HepG2 (cell line): ENCODE results near the gene ATPAF2. TPM values are rescaled to one million over a fixed set of nuclear protein-coding genes. Genes with fewer than 3 reads are reported as not detected.

Experiments
- ATAC-seq: fragments of 200-7000 bp; cut with Tn5 transposase; 3 replicates; pipeline ENCODE4 v1.9.1; 2020; ENCODE audit warnings: mild to moderate bottlenecking, moderate library complexity
- BruUV-seq: library from RNA; stranded (reverse); fragments of 400-500 nt; replicated peaks from 2 replicates; lab custom pipeline; 2021; lab: Mats Ljungman, UMichigan
- CTCF ChIA-PET: fragments of 300-600 bp; formaldehyde crosslinking; extraction: SDS; loops from one replicate; lab custom pipeline; 2021; ENCODE audit warnings: low total read pairs, inconsistent platforms, low intra/inter-chr PET ratio; lab: Yijun Ruan, JAX
- POLR2A ChIA-PET: fragments of 350-600 bp; sonication (Branson Sonifier 250); formaldehyde crosslinking; loops from one replicate; lab custom pipeline; 2020; ENCODE audit warnings: antibody characterized with exemption, inconsistent platforms; lab: Yijun Ruan, JAX
- DNase-seq: peaks from one replicate; pipeline ENCODE4 v3.0.0-alpha.2; 2015; ENCODE audit warnings: low spot score
- FAIRE-seq: peaks from 3 replicates; lab custom pipeline; 2011; peaks lifted over from hg19 to GRCh38; lab: Jason Lieb, UNC
- H2AFZ ChIP-seq: one replicate; pipeline ENCODE4 v1.6.1; 2011; ENCODE audit warnings: low read length, inconsistent platforms
- H3K27ac ChIP-seq: fragments of 300-600 bp; 3 replicates; pipeline ENCODE4 v1.8.0; 2011; ENCODE audit warnings: mixed run types, mild to moderate bottlenecking, mixed read lengths, low read length, inconsistent platforms; ENCODE audit not compliant: insufficient read depth; ENCODE audit errors: extremely low read length
- H3K27me3 ChIP-seq, 2 experiments: fragments of 200-600 bp in 1 of 2; 2 replicates in 1 of 2; 3 replicates in 1 of 2; pipeline versions ENCODE4 v1.6.0 to v1.8.0; 2011; ENCODE audit warnings: low read length in 2 of 2, mild to moderate bottlenecking in 2 of 2, moderate library complexity in 2 of 2, inconsistent platforms in 1 of 2; ENCODE audit not compliant: insufficient read depth in 2 of 2, control insufficient read depth in 1 of 2
- H3K36me3 ChIP-seq, 2 experiments: fragments of 200-600 bp in 1 of 2; replicated peaks in 1 of 2; 2 replicates in 1 of 2; 3 replicates in 1 of 2; pipeline versions ENCODE4 v1.5.1 to v1.8.0; 2011; ENCODE audit warnings: low read length in 2 of 2, inconsistent platforms in 1 of 2; ENCODE audit not compliant: insufficient read depth in 2 of 2, control insufficient read depth in 1 of 2
- H3K4me1 ChIP-seq: 2 replicates; pipeline ENCODE4 v1.5.1; 2012; ENCODE audit warnings: low read length, inconsistent platforms; ENCODE audit not compliant: insufficient read depth
- H3K4me2 ChIP-seq: 2 replicates; pipeline ENCODE4 v1.6.0; 2011; ENCODE audit warnings: low read depth, low read length, inconsistent platforms
- H3K4me3 ChIP-seq, 3 experiments: fragments of 200-600 bp in 1 of 3; sonication (generic), shearing (Covaris generic) in 1 of 3; replicated peaks in 1 of 3; 2 replicates each; pipeline ENCODE4 v1.5.1; 2011 to 2016; ENCODE audit warnings: low read length in 3 of 3, inconsistent platforms in 2 of 3, low read depth in 2 of 3, mild to moderate bottlenecking in 2 of 3, control low read depth in 1 of 3, mixed read lengths in 1 of 3; ENCODE audit not compliant: insufficient read depth in 1 of 3
- H3K79me2 ChIP-seq: one replicate; pipeline ENCODE4 v1.6.1; 2011; ENCODE audit warnings: low read length, inconsistent platforms; ENCODE audit not compliant: insufficient read depth
- H3K9ac ChIP-seq: 2 replicates; pipeline ENCODE4 v1.6.0; 2011; ENCODE audit warnings: mild to moderate bottlenecking, low read depth, low read length, inconsistent platforms; ENCODE audit not compliant: insufficient read depth
- H3K9me3 ChIP-seq: 2 replicates; pipeline ENCODE4 v1.5.1; 2012; ENCODE audit warnings: mild to moderate bottlenecking, low read length
- H4K20me1 ChIP-seq: 2 replicates; pipeline ENCODE4 v1.6.0; 2011; ENCODE audit warnings: inconsistent platforms, mild to moderate bottlenecking, low read length, moderate library complexity; ENCODE audit not compliant: insufficient read depth
- ELF3 ChIP-seq: IDR thresholded peaks from 2 replicates; pipeline ENCODE4 v1.6.1; 2016; ENCODE audit warnings: missing genetic modification reagents, missing compliant biosample characterization
- FOSL2 ChIP-seq: sonication (generic); formaldehyde crosslinking; IDR thresholded peaks from 2 replicates; pipeline ENCODE4 v1.4.0; 2020; ENCODE audit warnings: missing genetic modification reagents
- GPN1 ChIP-seq: sonication (generic); formaldehyde crosslinking; IDR thresholded peaks from 2 replicates; pipeline ENCODE4 v1.5.1; 2020; ENCODE audit warnings: missing genetic modification reagents, borderline replicate concordance
- HMG20A ChIP-seq: IDR thresholded peaks from 2 replicates; pipeline ENCODE4 v1.6.1; 2016; ENCODE audit warnings: borderline replicate concordance
- MLLT10 ChIP-seq: sonication (generic); formaldehyde crosslinking; IDR thresholded peaks from 2 replicates; pipeline ENCODE4 v1.4.0; 2020; ENCODE audit warnings: missing genetic modification reagents
- MYC ChIP-seq: sonication (generic); formaldehyde crosslinking; IDR thresholded peaks from 2 replicates; pipeline ENCODE4 v1.9.0; 2021; ENCODE audit warnings: missing genetic modification reagents, borderline replicate concordance
- NFE2L1 ChIP-seq: sonication (generic); formaldehyde crosslinking; IDR thresholded peaks from 2 replicates; pipeline ENCODE4 v1.4.0; 2020; ENCODE audit warnings: missing genetic modification reagents, mild to moderate bottlenecking, borderline replicate concordance
- NR2C2 ChIP-seq: sonication (generic); formaldehyde crosslinking; IDR thresholded peaks from 2 replicates; pipeline ENCODE4 v1.4.0; 2020; ENCODE audit warnings: missing genetic modification reagents, mild to moderate bottlenecking, moderate library complexity, borderline replicate concordance
- ZBTB8A ChIP-seq: sonication (generic); formaldehyde crosslinking; IDR thresholded peaks from 2 replicates; pipeline ENCODE4 v1.4.0; 2020; ENCODE audit warnings: mild to moderate bottlenecking, low read depth, missing genetic modification reagents, borderline replicate concordance
- ZEB1 ChIP-seq: IDR thresholded peaks from 2 replicates; pipeline ENCODE4 v1.6.1; 2012; ENCODE audit warnings: mild to moderate bottlenecking, low read depth, inconsistent platforms; ENCODE audit not compliant: insufficient replicate concordance
- WGBS: methylation state at CpG from one replicate; pipeline ENCODE4 v1.1.6; 2017; ENCODE audit warnings: low lambda C conversion rate; 5-methylcytosine and 5-hydroxymethylcytosine counted together
- in situ Hi-C: cut with HindIII; loops from 2 replicates; pipeline ENCODE4 v1.10.0; 2017; ENCODE audit warnings: low pct_unique_long_range_greater_than_20kb; ENCODE audit not compliant: extremely low pct_ligation_motif_present
- intact Hi-C: fragments of 100-400 bp; cut with micrococcal nuclease; formaldehyde crosslinking; loops from one replicate; pipeline ENCODE4 v1.10.0; 2022; ENCODE audit not compliant: unreplicated experiment
- polyA plus RNA-seq, 8 experiments: library from polyadenylated mRNA; depleted of rRNA in 3 of 8; stranded (reverse) in 7 of 8; unstranded in 1 of 8; fragments of >200 nt; fragmentation: Illumina TruSeq in 4 of 8; extraction: Trizol in 4 of 8; gene quantifications; 2 replicates each; pipeline versions ENCODE4 v1.2.1 to v1.2.3, GENCODE V29; 2011 to 2016; ENCODE audit warnings: low read depth in 4 of 8, missing spikeins in 1 of 8, mixed read lengths in 1 of 8; ENCODE audit not compliant: insufficient read depth in 1 of 8
- total RNA-seq, 5 experiments: library from RNA; depleted of rRNA; stranded (reverse); fragments of >200 nt; fragmentation: Illumina TruSeq; extraction: Trizol; gene quantifications; 2 replicates each; pipeline ENCODE4 v1.2.3, GENCODE V29; 2016; ENCODE audit warnings: low read depth in 1 of 5
- TF ChIP-seq, protein P1 (sequence below): IDR thresholded peaks from 2 replicates; pipeline ENCODE4 v1.6.1; 2016; ENCODE audit warnings: control low read depth
- TF ChIP-seq, protein P2 (sequence below): sonication (generic); formaldehyde crosslinking; IDR thresholded peaks from 2 replicates; pipeline ENCODE4 v1.4.0; 2020; ENCODE audit warnings: missing genetic modification reagents
- TF ChIP-seq, protein P3 (sequence below): IDR thresholded peaks from 2 replicates; pipeline ENCODE4 v1.6.1; 2016; ENCODE audit warnings: low read depth, control low read depth
- TF ChIP-seq, protein P4 (sequence below): sonication (generic); formaldehyde crosslinking; IDR thresholded peaks from 2 replicates; pipeline ENCODE4 v1.4.0; 2020; ENCODE audit warnings: low read depth, missing genetic modification reagents

Gene ATPAF2
- total and polyA plus RNA-seq, 2 of the 13 experiments (the other 11 are each of a cell fraction or from before 2014, with no cell fraction given) = 15.0 to 16.5 TPM

DNA sequence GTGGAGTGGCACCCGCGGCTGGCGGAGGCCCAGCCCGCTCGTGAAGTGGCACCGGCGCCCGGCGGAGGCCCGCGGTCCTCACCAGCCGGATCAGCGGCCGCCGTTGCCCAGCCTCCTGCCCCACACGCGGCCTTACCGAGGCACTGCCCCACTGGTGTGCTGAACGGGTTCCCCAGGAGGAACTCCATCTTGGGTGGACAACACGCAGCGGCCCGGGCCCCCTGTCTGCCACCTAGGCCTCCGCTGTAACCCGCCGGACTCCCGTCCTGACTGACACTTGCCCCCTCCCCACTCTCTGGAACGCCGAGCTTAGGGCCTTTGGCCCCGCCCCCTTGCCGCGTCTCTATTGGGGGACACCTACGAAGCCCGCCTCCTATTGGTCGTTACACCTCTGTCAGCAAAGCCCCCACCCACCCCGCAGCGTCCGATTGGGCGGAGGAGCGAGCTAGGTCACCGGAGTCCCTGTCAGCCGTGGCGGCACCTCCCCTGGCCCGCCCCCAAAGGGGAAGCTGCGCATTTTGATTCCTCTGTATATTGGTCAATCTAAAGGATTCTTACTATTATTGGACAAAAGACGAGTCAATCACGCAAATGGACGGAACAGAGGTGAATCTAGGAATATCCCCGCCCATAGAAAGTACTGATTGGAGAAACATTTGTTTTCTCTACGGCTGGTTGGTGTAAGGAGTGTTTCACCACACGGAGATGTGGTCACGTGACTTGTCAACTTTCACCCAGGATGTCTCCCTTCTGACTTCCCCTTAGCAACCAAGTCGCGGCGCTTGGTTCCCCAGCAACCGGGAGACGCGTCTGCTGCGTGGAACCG, 66.6 kb downstream of the ATPAF2 start, which contains the start of the genes DRC3 and TOM1L2:
Gene DRC3, plus strand, starts transcription at position 737 of the 826 bp plus-strand sequence. CDS start 4,737 bp downstream, outside the sequence.
Gene TOM1L2, minus strand, starts transcription at position 275 of the 826 bp plus-strand sequence. Its CDS starts 87 bp downstream, at position 188.
- Histone ChIP-seq H3K27me3 (peaks cover 4 to 13% of the 10 kb centered on the region in 2 experiments; a peak in 2 of 5 replicates), H3K4me3 (peak within 1 kb of the TSS; percentile 77 to 90 (median 90)), H3K9me3 (no peaks in the 10 kb centered on the region), H3K4me1 (peaks cover 23% of the 10 kb centered on the region), H3K9ac (peak within 1 kb of the TSS; percentile 80), H4K20me1 (no peaks in the 10 kb centered on the region), H2AFZ (peak within 1 kb of the TSS; percentile 24), H3K4me2 (peak within 1 kb of the TSS; percentile 98), H3K79me2 (peaks cover 2% of the 10 kb centered on the region), H3K27ac (no peak within 1 kb of the TSS), H3K36me3 (no peaks in the 10 kb centered on the region)
- intact Hi-C loops = loop anchor here (1.0 to 5.0 kb wide), 2 partner anchors 46 to 50 kb away; no protein-coding TSS in a partner anchor
- BruUV-seq = no TSS peak
- in situ Hi-C loops = no loop called here
- FAIRE-seq (peak; percentile 100), DNase-seq (peak; percentile 100), ATAC-seq (peak; percentile 97)
- ChIA-PET POLR2A (interaction anchor here (0.7 to 1.6 kb wide), 15 partner anchors 11 to 212 kb away, joined by 3 to 13 read pairs (median 4); partner anchors contain the start of genes ALKBH5 and SREBF1), CTCF (no interaction called here)
- under 1% methylated on average over 16 of the region's 59 CpGs for WGBS
- TF ChIP-seq ZBTB8A = no peak
- peak; percentile 45; the same call in 1 of the 2 replicates for TF ChIP-seq MYC (CRISPR knock-in tag)
- TF ChIP-seq, protein P1, sequence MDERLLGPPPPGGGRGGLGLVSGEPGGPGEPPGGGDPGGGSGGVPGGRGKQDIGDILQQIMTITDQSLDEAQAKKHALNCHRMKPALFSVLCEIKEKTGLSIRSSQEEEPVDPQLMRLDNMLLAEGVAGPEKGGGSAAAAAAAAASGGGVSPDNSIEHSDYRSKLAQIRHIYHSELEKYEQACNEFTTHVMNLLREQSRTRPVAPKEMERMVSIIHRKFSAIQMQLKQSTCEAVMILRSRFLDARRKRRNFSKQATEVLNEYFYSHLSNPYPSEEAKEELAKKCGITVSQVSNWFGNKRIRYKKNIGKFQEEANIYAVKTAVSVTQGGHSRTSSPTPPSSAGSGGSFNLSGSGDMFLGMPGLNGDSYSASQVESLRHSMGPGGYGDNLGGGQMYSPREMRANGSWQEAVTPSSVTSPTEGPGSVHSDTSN (CRISPR knock-in tag) = peak; percentile 99
- TF ChIP-seq ZEB1 = no peak
- TF ChIP-seq, protein P2, sequence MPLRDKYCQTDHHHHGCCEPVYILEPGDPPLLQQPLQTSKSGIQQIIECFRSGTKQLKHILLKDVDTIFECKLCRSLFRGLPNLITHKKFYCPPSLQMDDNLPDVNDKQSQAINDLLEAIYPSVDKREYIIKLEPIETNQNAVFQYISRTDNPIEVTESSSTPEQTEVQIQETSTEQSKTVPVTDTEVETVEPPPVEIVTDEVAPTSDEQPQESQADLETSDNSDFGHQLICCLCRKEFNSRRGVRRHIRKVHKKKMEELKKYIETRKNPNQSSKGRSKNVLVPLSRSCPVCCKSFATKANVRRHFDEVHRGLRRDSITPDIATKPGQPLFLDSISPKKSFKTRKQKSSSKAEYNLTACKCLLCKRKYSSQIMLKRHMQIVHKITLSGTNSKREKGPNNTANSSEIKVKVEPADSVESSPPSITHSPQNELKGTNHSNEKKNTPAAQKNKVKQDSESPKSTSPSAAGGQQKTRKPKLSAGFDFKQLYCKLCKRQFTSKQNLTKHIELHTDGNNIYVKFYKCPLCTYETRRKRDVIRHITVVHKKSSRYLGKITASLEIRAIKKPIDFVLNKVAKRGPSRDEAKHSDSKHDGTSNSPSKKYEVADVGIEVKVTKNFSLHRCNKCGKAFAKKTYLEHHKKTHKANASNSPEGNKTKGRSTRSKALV (CRISPR knock-in tag) = no peak
- TF ChIP-seq HMG20A (CRISPR knock-in tag) = no peak
- no peak for TF ChIP-seq GPN1 (CRISPR knock-in tag)
- no peak for TF ChIP-seq FOSL2 (CRISPR knock-in tag)
- peak; percentile 97 for TF ChIP-seq NR2C2 (CRISPR knock-in tag)
- TF ChIP-seq ELF3 = no peak; the same call in none of the 2 replicates
- TF ChIP-seq, protein P3, sequence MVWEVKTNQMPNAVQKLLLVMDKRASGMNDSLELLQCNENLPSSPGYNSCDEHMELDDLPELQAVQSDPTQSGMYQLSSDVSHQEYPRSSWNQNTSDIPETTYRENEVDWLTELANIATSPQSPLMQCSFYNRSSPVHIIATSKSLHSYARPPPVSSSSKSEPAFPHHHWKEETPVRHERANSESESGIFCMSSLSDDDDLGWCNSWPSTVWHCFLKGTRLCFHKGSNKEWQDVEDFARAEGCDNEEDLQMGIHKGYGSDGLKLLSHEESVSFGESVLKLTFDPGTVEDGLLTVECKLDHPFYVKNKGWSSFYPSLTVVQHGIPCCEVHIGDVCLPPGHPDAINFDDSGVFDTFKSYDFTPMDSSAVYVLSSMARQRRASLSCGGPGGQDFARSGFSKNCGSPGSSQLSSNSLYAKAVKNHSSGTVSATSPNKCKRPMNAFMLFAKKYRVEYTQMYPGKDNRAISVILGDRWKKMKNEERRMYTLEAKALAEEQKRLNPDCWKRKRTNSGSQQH (CRISPR knock-in tag) = 0 out of 2 replicates have a peak, but pooled peaks have one; percentile 40
- TF ChIP-seq, protein P4, sequence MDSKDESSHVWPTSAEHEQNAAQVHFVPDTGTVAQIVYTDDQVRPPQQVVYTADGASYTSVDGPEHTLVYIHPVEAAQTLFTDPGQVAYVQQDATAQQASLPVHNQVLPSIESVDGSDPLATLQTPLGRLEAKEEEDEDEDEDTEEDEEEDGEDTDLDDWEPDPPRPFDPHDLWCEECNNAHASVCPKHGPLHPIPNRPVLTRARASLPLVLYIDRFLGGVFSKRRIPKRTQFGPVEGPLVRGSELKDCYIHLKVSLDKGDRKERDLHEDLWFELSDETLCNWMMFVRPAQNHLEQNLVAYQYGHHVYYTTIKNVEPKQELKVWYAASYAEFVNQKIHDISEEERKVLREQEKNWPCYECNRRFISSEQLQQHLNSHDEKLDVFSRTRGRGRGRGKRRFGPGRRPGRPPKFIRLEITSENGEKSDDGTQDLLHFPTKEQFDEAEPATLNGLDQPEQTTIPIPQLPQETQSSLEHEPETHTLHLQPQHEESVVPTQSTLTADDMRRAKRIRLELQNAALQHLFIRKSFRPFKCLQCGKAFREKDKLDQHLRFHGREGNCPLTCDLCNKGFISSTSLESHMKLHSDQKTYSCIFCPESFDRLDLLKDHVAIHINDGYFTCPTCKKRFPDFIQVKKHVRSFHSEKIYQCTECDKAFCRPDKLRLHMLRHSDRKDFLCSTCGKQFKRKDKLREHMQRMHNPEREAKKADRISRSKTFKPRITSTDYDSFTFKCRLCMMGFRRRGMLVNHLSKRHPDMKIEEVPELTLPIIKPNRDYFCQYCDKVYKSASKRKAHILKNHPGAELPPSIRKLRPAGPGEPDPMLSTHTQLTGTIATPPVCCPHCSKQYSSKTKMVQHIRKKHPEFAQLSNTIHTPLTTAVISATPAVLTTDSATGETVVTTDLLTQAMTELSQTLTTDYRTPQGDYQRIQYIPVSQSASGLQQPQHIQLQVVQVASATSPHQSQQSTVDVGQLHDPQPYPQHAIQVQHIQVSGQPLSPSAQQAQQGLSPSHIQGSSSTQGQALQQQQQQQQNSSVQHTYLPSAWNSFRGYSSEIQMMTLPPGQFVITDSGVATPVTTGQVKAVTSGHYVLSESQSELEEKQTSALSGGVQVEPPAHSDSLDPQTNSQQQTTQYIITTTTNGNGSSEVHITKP = no peak
- TF ChIP-seq MLLT10 (CRISPR knock-in tag) = no peak
- no peak for TF ChIP-seq NFE2L1
